Neural progenitor cell (in vitro differentiated cells): ENCODE results near the gene CDH23. TPM values are rescaled to one million over a fixed set of nuclear protein-coding genes. Genes with fewer than 3 reads are reported as not detected.

ENCODE experiments used
- DNase-seq: peaks from one replicate; pipeline ENCODE4 v3.0.0-alpha.2; 2016; ENCODE audit warnings: low spot score
- H2AFZ ChIP-seq: fragments of 200-600 bp; sonication (generic); replicated peaks from 2 replicates; pipeline ENCODE4 v1.6.1; 2016; ENCODE audit warnings: antibody characterized with exemption
- H3F3A ChIP-seq: fragments of 200-600 bp; sonication (generic); 2 replicates; pipeline ENCODE4 v1.6.1; 2016; ENCODE audit warnings: antibody characterized with exemption, low read depth
- H3K27ac ChIP-seq: fragments of 200-600 bp; sonication (generic); 2 replicates; pipeline ENCODE4 v1.5.1; 2016; ENCODE audit warnings: mild to moderate bottlenecking
- H3K27me3 ChIP-seq: fragments of 200-600 bp; sonication (generic); 2 replicates; pipeline ENCODE4 v1.6.1; 2016; ENCODE audit warnings: mild to moderate bottlenecking, moderate library complexity
- H3K36me3 ChIP-seq: fragments of 200-600 bp; sonication (generic); 2 replicates; pipeline ENCODE4 v1.5.1; 2016
- H3K4me1 ChIP-seq: fragments of 200-600 bp; sonication (generic); 2 replicates; pipeline ENCODE4 v1.6.1; 2016; ENCODE audit warnings: mixed run types
- H3K4me2 ChIP-seq: fragments of 200-600 bp; sonication (generic); 2 replicates; pipeline ENCODE4 v1.6.1; 2016
- H3K4me3 ChIP-seq: fragments of 200-600 bp; sonication (generic); 2 replicates; pipeline ENCODE4 v1.5.1; 2016
- H3K79me2 ChIP-seq: fragments of 200-600 bp; sonication (generic); 2 replicates; pipeline ENCODE4 v1.6.1; 2016; ENCODE audit warnings: low read depth
- H3K9ac ChIP-seq: fragments of 200-600 bp; sonication (generic); 2 replicates; pipeline ENCODE4 v1.6.1; 2016
- H3K9me3 ChIP-seq: fragments of 200-600 bp; sonication (generic); 2 replicates; pipeline ENCODE4 v1.5.1; 2016; ENCODE audit warnings: low read depth
- H4K20me1 ChIP-seq: fragments of 200-600 bp; sonication (generic); 2 replicates; pipeline ENCODE4 v1.6.1; 2016; ENCODE audit warnings: low read depth
- H3K27ac Mint-ChIP-seq: 3 replicates; pipeline ENCODE4 v1.8.0; 2021; ENCODE audit warnings: mixed read lengths
- H3K27me3 Mint-ChIP-seq: 2 replicates; pipeline ENCODE4 v1.8.0; 2022; ENCODE audit warnings: low read depth, mild to moderate bottlenecking, inconsistent platforms, moderate library complexity, mixed read lengths; ENCODE audit not compliant: insufficient read depth
- H3K36me3 Mint-ChIP-seq: 3 replicates; pipeline ENCODE4 v1.8.0; 2021; ENCODE audit warnings: mixed read lengths
- H3K4me1 Mint-ChIP-seq: 3 replicates; pipeline ENCODE4 v1.8.0; 2021; ENCODE audit warnings: mixed read lengths
- H3K4me3 Mint-ChIP-seq: 3 replicates; pipeline ENCODE4 v1.8.0; 2021; ENCODE audit warnings: mild to moderate bottlenecking, moderate library complexity, mixed read lengths
- H3K9me3 Mint-ChIP-seq: 3 replicates; pipeline ENCODE4 v1.8.0; 2020; ENCODE audit warnings: mixed read lengths
- EZH2 ChIP-seq: fragments of 200-600 bp; sonication (generic); IDR thresholded peaks from 2 replicates; pipeline ENCODE4 v1.6.1; 2017; ENCODE audit warnings: antibody characterized with exemption, mild to moderate bottlenecking, moderate library complexity
- EZH2phosphoT487 ChIP-seq: fragments of 200-600 bp; sonication (generic); IDR thresholded peaks from 2 replicates; pipeline ENCODE4 v1.6.1; 2017; ENCODE audit warnings: antibody characterized with exemption
- total RNA-seq: library from RNA; depleted of rRNA; stranded (reverse); fragments of >200 nt; gene quantifications from 2 replicates; pipeline ENCODE4 v1.2.3, GENCODE V29; 2015; ENCODE audit warnings: low replicate concordance
- TF ChIP-seq, protein P1 (sequence below): fragments of 200-600 bp; sonication (generic); IDR thresholded peaks from 2 replicates; pipeline ENCODE4 v1.5.1; 2017; ENCODE audit warnings: antibody characterized with exemption, mild to moderate bottlenecking

Gene CDH23
- total RNA-seq, 1 donor from 2014 or later, result 5.9 TPM

DNA sequence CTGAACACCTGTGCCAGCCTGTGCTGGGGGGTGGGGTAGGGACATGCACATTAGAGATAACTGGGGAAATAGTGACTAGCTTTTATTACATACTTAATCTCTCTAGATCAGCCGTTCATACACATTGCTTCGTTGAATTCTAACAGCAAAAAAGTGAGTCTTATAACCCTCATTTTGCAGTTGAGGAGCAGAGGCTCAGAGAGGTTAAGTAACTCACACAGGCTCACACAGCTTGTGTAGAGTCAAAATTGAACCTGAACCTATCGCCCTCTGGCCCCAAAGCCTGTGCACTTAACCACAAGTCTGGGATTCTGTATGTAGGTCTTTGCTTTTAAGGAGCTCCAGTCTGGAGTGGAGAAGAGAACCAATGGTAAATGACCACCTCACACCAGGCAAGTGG, 59.9 kb downstream of the CDH23 start:
- Histone ChIP-seq H3K9ac (no peak overlapping the region), H4K20me1 (no peaks in the 10 kb centered on the region), H3F3A (no peaks in the 10 kb centered on the region), H3K27ac (no peak overlapping the region), H2AFZ (no peak overlapping the region), H3K79me2 (no peaks in the 10 kb centered on the region), H3K9me3 (no peaks in the 10 kb centered on the region), H3K27me3 (no peaks in the 10 kb centered on the region), H3K4me1 (no peaks in the 10 kb centered on the region), H3K4me3 (no peak overlapping the region), H3K4me2 (no peak overlapping the region), H3K36me3 (no peaks in the 10 kb centered on the region)
- Mint-ChIP-seq H3K27me3 (peaks cover 2% of the 10 kb centered on the region), H3K4me3 (no peak overlapping the region), H3K9me3 (no peaks in the 10 kb centered on the region), H3K4me1 (no peaks in the 10 kb centered on the region), H3K27ac (no peak overlapping the region), H3K36me3 (no peaks in the 10 kb centered on the region)
- TF ChIP-seq EZH2, result no peak
- TF ChIP-seq, protein P1, sequence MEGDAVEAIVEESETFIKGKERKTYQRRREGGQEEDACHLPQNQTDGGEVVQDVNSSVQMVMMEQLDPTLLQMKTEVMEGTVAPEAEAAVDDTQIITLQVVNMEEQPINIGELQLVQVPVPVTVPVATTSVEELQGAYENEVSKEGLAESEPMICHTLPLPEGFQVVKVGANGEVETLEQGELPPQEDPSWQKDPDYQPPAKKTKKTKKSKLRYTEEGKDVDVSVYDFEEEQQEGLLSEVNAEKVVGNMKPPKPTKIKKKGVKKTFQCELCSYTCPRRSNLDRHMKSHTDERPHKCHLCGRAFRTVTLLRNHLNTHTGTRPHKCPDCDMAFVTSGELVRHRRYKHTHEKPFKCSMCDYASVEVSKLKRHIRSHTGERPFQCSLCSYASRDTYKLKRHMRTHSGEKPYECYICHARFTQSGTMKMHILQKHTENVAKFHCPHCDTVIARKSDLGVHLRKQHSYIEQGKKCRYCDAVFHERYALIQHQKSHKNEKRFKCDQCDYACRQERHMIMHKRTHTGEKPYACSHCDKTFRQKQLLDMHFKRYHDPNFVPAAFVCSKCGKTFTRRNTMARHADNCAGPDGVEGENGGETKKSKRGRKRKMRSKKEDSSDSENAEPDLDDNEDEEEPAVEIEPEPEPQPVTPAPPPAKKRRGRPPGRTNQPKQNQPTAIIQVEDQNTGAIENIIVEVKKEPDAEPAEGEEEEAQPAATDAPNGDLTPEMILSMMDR, result no peak
- no peak for TF ChIP-seq EZH2phosphoT487
- DNase-seq, result no peak

DNA sequence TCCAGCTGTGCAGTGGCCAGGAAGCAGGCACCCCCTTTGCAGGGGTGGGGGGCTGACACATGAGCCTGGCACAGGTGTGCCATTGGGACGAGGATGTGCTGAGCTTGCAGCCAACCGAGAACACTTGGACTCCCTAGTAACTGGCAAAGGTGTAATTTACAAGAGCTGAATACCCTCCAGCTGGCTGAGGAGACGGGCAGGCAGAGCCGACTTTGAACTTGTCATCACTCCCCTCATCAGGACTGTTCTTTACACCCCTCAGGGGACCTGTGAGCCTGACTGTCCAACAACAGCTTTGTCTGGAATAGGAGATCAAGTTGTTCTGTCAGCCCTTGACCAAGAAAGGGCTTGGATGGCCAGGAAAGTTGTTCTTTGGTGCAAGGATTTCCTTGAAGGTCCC, 61.2 kb downstream of the CDH23 start:
- H3K79me2 ChIP-seq, result no peaks in the 10 kb centered on the region
- no peaks in the 10 kb centered on the region for H3K4me1 ChIP-seq
- no peaks in the 10 kb centered on the region for H3K9me3 ChIP-seq
- H3K27me3 ChIP-seq, result no peaks in the 10 kb centered on the region
- no peaks in the 10 kb centered on the region for H3F3A ChIP-seq
- no peak for DNase-seq
- no peak overlapping the region for H2AFZ ChIP-seq
- H3K4me3 ChIP-seq, result no peak overlapping the region
- H3K36me3 ChIP-seq, result no peaks in the 10 kb centered on the region
- H3K4me1 Mint-ChIP-seq, result no peaks in the 10 kb centered on the region
- no peak overlapping the region for H3K9ac ChIP-seq
- TF ChIP-seq EZH2phosphoT487 (no peak), EZH2 (no peak)
- TF ChIP-seq, protein P1, result no peak
- H3K4me2 ChIP-seq, result no peak overlapping the region
- H3K27ac ChIP-seq, result no peak overlapping the region
- no peak overlapping the region for H3K27ac Mint-ChIP-seq
- H4K20me1 ChIP-seq, result no peaks in the 10 kb centered on the region
- no peaks in the 10 kb centered on the region for H3K36me3 Mint-ChIP-seq
- H3K9me3 Mint-ChIP-seq, result no peaks in the 10 kb centered on the region
- no peak overlapping the region for H3K4me3 Mint-ChIP-seq
- peaks cover 2% of the 10 kb centered on the region for H3K27me3 Mint-ChIP-seq

DNA sequence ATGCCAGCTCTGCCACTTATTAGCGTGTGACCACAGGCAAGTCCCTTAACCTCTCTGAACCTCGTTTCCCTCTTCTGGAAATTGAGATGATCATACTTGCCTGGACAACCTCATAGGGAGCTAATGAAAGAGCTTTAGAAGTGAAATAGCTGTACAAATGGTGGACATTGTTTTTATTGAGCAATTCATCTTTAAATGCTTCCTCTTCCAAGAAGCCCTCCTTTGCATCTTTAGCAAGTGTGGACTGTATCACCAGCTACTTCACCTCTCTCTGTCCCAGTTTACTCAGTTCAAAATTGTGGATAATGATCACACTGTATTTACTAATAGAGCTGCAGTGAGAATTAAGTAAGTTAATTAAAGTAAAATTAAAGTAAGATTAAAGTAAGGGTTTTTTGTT, 61.7 kb downstream of the CDH23 start:
- Mint-ChIP-seq H3K27me3 (peaks cover 2% of the 10 kb centered on the region), H3K36me3 (no peaks in the 10 kb centered on the region), H3K4me3 (no peak overlapping the region), H3K9me3 (no peaks in the 10 kb centered on the region), H3K4me1 (no peaks in the 10 kb centered on the region), H3K27ac (no peak overlapping the region)
- no peak overlapping the region for H3K9ac ChIP-seq
- no peaks in the 10 kb centered on the region for H3K36me3 ChIP-seq
- no peak for DNase-seq
- no peaks in the 10 kb centered on the region for H3K4me1 ChIP-seq
- no peak overlapping the region for H2AFZ ChIP-seq
- H3K9me3 ChIP-seq, result no peaks in the 10 kb centered on the region
- no peaks in the 10 kb centered on the region for H3F3A ChIP-seq
- TF ChIP-seq EZH2phosphoT487, result no peak
- TF ChIP-seq, protein P1, result no peak
- TF ChIP-seq EZH2, result no peak
- H3K79me2 ChIP-seq, result no peaks in the 10 kb centered on the region
- no peaks in the 10 kb centered on the region for H3K27me3 ChIP-seq
- H3K27ac ChIP-seq, result no peak overlapping the region
- no peak overlapping the region for H3K4me2 ChIP-seq
- no peak overlapping the region for H3K4me3 ChIP-seq
- no peaks in the 10 kb centered on the region for H4K20me1 ChIP-seq

DNA sequence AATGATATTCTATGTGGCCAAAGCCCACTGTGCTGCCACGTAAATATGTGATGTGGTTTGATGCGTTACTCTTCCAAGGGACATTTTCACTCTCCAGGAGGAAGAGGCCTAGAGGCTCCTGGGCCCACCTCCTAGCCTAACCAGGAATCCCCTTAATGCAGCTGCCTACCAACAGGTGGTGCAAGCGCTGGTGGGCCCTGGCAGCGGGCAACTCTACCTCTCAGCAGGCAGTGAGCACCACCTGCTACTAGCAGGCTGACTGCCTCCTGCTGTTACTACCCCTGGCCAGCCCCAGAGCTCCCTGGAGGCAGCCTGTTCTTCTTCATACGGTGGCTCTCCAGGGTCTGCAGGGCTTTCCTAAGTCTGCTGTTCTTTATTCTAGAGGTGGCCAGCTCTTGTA, 62.8 kb downstream of the CDH23 start:
- Histone ChIP-seq H3K4me1 (no peaks in the 10 kb centered on the region), H3K4me3 (no peak overlapping the region), H3K9me3 (no peaks in the 10 kb centered on the region), H3K4me2 (no peak overlapping the region), H3K9ac (no peak overlapping the region), H3K36me3 (no peaks in the 10 kb centered on the region), H3K79me2 (no peaks in the 10 kb centered on the region), H3K27ac (no peak overlapping the region), H3F3A (no peaks in the 10 kb centered on the region), H3K27me3 (no peaks in the 10 kb centered on the region), H2AFZ (no peak overlapping the region), H4K20me1 (no peaks in the 10 kb centered on the region)
- no peak overlapping the region for H3K4me3 Mint-ChIP-seq
- H3K4me1 Mint-ChIP-seq, result no peaks in the 10 kb centered on the region
- no peak overlapping the region for H3K27ac Mint-ChIP-seq
- no peaks in the 10 kb centered on the region for H3K36me3 Mint-ChIP-seq
- H3K9me3 Mint-ChIP-seq, result no peaks in the 10 kb centered on the region
- TF ChIP-seq, protein P1, result peak; percentile 23
- TF ChIP-seq EZH2phosphoT487 (no peak), EZH2 (no peak)
- DNase-seq, result no peak
- peaks cover 9% of the 10 kb centered on the region for H3K27me3 Mint-ChIP-seq
